Measurements from ENCODE around the gene ELSPBP1. TPM values are rescaled to one million over a fixed set of nuclear protein-coding genes. Genes with fewer than 3 reads are reported as not detected.

The ELSPBP1 gene
- not detected in 2 replicates for total RNA-seq

DNA sequence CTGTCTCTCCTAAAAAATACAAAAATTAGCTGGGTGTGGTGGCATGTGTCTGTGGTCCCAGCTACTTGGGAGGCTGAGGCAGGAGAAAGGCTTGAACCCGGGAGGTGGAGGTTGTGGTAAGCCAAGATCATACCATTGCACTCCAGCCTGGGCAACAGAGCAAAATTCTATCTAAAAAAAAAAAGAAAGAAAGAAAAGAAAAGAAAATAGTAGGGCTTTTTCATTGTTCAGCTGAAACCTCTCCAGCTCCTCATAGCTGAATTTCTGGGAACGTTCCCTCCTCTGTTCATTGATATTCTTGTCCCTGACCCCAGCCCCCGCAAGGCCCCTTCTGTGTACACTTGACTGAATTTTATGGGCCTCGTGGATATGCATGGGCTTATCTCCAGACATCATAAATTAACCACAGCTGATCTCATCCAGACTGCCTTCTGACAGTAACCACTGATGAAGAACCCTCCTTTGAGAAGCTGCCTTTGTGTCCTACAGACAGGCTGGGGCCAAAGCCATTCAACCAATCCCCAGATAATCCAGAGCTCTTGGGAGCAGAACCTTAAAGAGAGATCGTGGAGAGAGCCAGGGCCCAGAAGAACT, at the start of gene ELSPBP1:
Gene ELSPBP1 (plus strand): TSS at position 424 of the 594 bp plus-strand sequence. CDS start 14,036 bp downstream, outside the sequence.

DNA sequence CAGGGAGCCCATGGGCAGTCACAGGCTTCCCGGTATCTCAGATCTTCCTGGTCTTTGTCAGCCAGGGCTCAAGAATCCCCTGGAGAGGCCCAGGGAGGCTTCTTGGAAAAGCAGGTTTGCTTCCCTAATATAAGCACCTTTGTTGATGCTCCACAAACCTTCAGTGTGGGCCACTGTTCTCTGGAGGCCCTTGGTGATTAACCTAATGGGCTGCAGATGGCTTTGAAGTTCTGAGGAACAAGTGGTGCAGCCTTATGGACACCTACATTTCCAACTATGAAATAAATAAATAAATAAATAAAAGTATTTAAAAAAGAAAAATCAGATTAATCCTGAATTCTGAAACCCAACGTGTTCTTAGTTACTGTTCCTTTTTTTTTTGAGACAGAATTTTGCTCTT, 2.4 kb upstream of the ELSPBP1 start, which contains the start of gene BSPH1:
Gene BSPH1 (minus strand): TSS at position 101 of the 400 bp plus-strand sequence. CDS start 89 bp downstream, at position 12.

DNA sequence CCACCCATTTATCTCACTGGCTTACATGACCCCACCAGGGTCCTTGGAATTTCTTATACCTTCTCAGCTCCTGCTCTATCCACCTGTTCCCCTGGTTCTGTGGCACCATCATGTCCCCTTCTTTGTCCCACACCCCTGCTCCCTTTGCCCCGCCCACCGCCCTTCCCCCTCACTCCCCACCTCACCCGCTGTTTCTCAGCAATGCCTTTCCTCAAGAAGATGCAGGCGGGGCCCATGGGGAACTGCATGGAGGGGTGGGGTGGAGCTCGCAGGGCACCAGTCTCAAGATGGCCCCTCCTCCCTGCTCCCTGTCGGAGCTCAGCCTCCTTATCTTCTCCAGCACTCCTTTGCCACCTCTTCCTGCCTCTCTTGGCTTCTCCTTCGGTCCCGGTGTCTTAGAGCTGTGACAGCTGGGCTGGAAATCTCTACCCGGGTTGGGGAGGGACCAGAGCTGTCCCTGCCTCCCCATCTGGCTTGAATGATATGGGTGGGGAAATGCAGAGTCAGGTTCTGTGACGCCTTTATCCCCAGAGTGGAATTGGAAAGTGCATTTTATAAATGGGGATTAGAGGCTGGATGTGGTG, 49.3 kb downstream of the ELSPBP1 start, which contains the start of gene CABP5:
Gene CABP5 (minus strand): TSS at position 405 of the 584 bp plus-strand sequence. CDS start 157 bp downstream, at position 248.

Other genes starting within 250 kb of the ELSPBP1 start
- 141 and 171 TPM in 2 replicates for gene NOP53, start 249.1 kb upstream of the ELSPBP1 start, total RNA-seq
- 635 and 892 TPM in 2 replicates for gene SELENOW, start 215.9 kb upstream of the ELSPBP1 start, total RNA-seq
- gene TPRX1, start 190.1 kb upstream of the ELSPBP1 start, total RNA-seq: not detected in 2 replicates
- gene CRX, start 172.7 kb upstream of the ELSPBP1 start, total RNA-seq: not detected in 2 replicates
- gene TPRX2, start 135.4 kb upstream of the ELSPBP1 start, total RNA-seq: not detected in 2 replicates
- gene SULT2A1, start 108.3 kb upstream of the ELSPBP1 start, total RNA-seq: not detected in 2 replicates
- gene BSPH1, start 2.5 kb upstream of the ELSPBP1 start, total RNA-seq: not detected in 2 replicates
- not detected in 2 replicates for gene CABP5, start 49.4 kb downstream of the ELSPBP1 start, total RNA-seq
- 2.0 and 11.0 TPM in 2 replicates for gene PLA2G4C, start 116.2 kb downstream of the ELSPBP1 start, total RNA-seq
- 42.1 and 55.5 TPM in 2 replicates for gene LIG1, start 175.7 kb downstream of the ELSPBP1 start, total RNA-seq
- 0.29 and 0.89 TPM in 2 replicates for gene ZSWIM9, start 176.0 kb downstream of the ELSPBP1 start, total RNA-seq

Data from myometrial cell (primary cell).